Neutrophil (primary cell): ENCODE measurements around the gene DDX60.

Experiments used
- H3K27ac ChIP-seq: fragments of 200-600 bp; sonication (generic); 2 replicates; pipeline ENCODE4 v1.5.1; 2016; ENCODE audit warnings: mild to moderate bottlenecking, moderate library complexity
- H3K27me3 ChIP-seq: fragments of 200-600 bp; sonication (generic); 2 replicates; pipeline ENCODE4 v1.6.0; 2016; ENCODE audit warnings: mild to moderate bottlenecking
- H3K36me3 ChIP-seq: fragments of 200-600 bp; sonication (generic); 2 replicates; pipeline ENCODE4 v1.5.1; 2017
- H3K4me1 ChIP-seq, 2 experiments: fragments of 200-600 bp in 1 of 2; sonication (generic) in 1 of 2; 1 replicate in 1 of 2; 2 replicates in 1 of 2; pipeline versions ENCODE4 v1.5.1 to v1.6.1; 2013 to 2016; ENCODE audit warnings: low read depth in 1 of 2, low read length in 1 of 2, mild to moderate bottlenecking in 1 of 2, moderate library complexity in 1 of 2; ENCODE audit not compliant: control insufficient read depth in 1 of 2, insufficient read depth in 1 of 2
- H3K4me3 ChIP-seq, 2 experiments: fragments of 200-600 bp in 1 of 2; sonication (generic) in 1 of 2; 1 replicate in 1 of 2; 2 replicates in 1 of 2; pipeline ENCODE4 v1.5.1; 2013 to 2016; ENCODE audit warnings: low read depth in 1 of 2, low read length in 1 of 2, mild to moderate bottlenecking in 1 of 2, moderate library complexity in 1 of 2
- H3K9me3 ChIP-seq: fragments of 200-600 bp; sonication (generic); 2 replicates; pipeline ENCODE4 v1.5.1; 2016
- TF ChIP-seq, protein P1 (sequence below): fragments of 200-600 bp; sonication (generic); IDR thresholded peaks from 2 replicates; pipeline ENCODE4 v1.5.1; 2016; ENCODE audit warnings: antibody characterized with exemption

DDX60 gene

DNA sequence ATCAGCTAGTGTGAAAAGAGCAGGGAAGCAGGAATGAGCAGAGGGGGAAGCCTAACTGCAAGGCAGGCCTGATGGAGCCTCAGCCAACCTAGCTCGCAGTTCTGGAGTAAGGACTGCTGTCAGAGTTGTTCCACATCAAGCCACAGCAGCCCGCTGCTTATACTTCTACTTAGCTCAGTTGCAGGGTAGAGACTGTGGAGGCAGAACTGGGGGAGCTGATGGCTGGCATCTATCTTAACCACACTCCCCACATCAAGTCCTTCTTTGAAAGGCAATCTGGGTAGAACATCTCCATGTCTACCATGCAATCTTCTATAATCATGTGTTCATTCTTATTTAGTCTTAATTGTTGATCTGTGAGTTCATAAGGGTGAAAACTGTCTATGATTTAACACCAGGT is 46.1 kb downstream of the DDX60 start:
- no peaks in the 10 kb centered on the region for H3K4me1 ChIP-seq
- TF ChIP-seq, protein P1, sequence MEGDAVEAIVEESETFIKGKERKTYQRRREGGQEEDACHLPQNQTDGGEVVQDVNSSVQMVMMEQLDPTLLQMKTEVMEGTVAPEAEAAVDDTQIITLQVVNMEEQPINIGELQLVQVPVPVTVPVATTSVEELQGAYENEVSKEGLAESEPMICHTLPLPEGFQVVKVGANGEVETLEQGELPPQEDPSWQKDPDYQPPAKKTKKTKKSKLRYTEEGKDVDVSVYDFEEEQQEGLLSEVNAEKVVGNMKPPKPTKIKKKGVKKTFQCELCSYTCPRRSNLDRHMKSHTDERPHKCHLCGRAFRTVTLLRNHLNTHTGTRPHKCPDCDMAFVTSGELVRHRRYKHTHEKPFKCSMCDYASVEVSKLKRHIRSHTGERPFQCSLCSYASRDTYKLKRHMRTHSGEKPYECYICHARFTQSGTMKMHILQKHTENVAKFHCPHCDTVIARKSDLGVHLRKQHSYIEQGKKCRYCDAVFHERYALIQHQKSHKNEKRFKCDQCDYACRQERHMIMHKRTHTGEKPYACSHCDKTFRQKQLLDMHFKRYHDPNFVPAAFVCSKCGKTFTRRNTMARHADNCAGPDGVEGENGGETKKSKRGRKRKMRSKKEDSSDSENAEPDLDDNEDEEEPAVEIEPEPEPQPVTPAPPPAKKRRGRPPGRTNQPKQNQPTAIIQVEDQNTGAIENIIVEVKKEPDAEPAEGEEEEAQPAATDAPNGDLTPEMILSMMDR = no peak
- H3K36me3 ChIP-seq = no peaks in the 10 kb centered on the region
- no peaks in the 10 kb centered on the region for H3K9me3 ChIP-seq
- H3K27me3 ChIP-seq = no peaks in the 10 kb centered on the region
- H3K27ac ChIP-seq = no peak overlapping the region
- no peak overlapping the region for H3K4me3 ChIP-seq

- Histone ChIP-seq H3K27me3 (no peaks in the 10 kb centered on the region), H3K4me3 (no peak overlapping the region), H3K36me3 (no peaks in the 10 kb centered on the region), H3K9me3 (no peaks in the 10 kb centered on the region), H3K27ac (no peak overlapping the region), H3K4me1 (no peaks in the 10 kb centered on the region)
- TF ChIP-seq, protein P1 = no peak
Observed at GRCh38 chr4:168269896-168270295, 48.7 kb downstream of the DDX60 start.

- Histone ChIP-seq H3K36me3 (no peaks in the 10 kb centered on the region), H3K4me3 (no peak overlapping the region), H3K9me3 (no peaks in the 10 kb centered on the region), H3K27me3 (no peaks in the 10 kb centered on the region), H3K27ac (no peak overlapping the region), H3K4me1 (no peaks in the 10 kb centered on the region)
- TF ChIP-seq, protein P1 = no peak
Observed at GRCh38 chr4:168265327-168265726, 53.2 kb downstream of the DDX60 start.

GRCh38 chr4:168264903-168265302 is 53.6 kb downstream of the DDX60 start:
- no peak overlapping the region for H3K4me3 ChIP-seq
- no peaks in the 10 kb centered on the region for H3K4me1 ChIP-seq
- no peak overlapping the region for H3K27ac ChIP-seq
- H3K9me3 ChIP-seq = no peaks in the 10 kb centered on the region
- TF ChIP-seq, protein P1 = no peak
- no peaks in the 10 kb centered on the region for H3K27me3 ChIP-seq
- H3K36me3 ChIP-seq = no peaks in the 10 kb centered on the region

DNA sequence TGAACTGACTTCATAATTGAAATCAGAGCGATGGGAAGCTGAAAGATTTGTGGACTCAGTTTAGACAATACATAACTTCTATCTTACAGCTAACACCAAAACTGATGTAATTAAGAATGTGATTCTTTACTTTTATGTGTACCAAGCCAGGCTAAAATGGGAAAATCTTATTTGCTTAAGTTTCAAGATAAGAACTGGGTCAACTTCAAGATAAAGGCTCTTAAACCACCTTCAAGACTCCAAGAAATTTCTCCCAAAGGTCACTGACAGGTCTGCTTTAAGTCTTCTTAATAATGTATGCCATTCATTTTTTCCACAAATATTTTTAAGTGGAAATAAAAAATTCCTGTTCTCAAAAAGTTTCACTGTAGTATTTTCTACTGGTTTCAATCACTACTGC is 55.5 kb downstream of the DDX60 start:
- Histone ChIP-seq H3K4me1 (no peaks in the 10 kb centered on the region), H3K27me3 (no peaks in the 10 kb centered on the region), H3K27ac (no peak overlapping the region), H3K4me3 (no peak overlapping the region), H3K36me3 (no peaks in the 10 kb centered on the region), H3K9me3 (no peaks in the 10 kb centered on the region)
- TF ChIP-seq, protein P1 = no peak

- Histone ChIP-seq H3K9me3 (no peaks in the 10 kb centered on the region), H3K27ac (no peak overlapping the region), H3K4me3 (no peak overlapping the region), H3K27me3 (no peaks in the 10 kb centered on the region), H3K4me1 (no peaks in the 10 kb centered on the region), H3K36me3 (no peaks in the 10 kb centered on the region)
- TF ChIP-seq, protein P1 = no peak
Observed at GRCh38 chr4:168259096-168259495, 59.5 kb downstream of the DDX60 start.
